ENCODE data around the gene RNF150.

DNA sequence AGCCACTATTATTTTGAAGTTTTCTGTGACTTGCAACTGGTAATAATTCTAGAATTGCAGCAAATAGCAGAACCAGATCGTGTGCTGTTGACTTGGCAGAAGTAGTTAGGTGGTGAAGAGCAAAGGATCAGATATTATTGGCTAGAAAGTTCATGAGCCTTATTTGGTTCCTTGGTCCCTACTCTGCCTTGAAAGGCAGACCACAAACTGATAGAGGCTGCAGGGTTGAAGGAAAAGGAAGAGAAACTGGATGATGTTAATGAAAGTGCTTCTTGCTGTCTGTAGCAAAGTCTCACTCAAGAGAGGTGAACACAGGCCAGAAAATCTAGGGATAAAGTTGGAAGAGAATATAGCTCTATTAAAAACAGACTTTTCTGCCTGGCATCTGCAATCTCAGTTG, 41.2 kb upstream of the RNF150 start:
- TF ChIP-seq, protein P1, sequence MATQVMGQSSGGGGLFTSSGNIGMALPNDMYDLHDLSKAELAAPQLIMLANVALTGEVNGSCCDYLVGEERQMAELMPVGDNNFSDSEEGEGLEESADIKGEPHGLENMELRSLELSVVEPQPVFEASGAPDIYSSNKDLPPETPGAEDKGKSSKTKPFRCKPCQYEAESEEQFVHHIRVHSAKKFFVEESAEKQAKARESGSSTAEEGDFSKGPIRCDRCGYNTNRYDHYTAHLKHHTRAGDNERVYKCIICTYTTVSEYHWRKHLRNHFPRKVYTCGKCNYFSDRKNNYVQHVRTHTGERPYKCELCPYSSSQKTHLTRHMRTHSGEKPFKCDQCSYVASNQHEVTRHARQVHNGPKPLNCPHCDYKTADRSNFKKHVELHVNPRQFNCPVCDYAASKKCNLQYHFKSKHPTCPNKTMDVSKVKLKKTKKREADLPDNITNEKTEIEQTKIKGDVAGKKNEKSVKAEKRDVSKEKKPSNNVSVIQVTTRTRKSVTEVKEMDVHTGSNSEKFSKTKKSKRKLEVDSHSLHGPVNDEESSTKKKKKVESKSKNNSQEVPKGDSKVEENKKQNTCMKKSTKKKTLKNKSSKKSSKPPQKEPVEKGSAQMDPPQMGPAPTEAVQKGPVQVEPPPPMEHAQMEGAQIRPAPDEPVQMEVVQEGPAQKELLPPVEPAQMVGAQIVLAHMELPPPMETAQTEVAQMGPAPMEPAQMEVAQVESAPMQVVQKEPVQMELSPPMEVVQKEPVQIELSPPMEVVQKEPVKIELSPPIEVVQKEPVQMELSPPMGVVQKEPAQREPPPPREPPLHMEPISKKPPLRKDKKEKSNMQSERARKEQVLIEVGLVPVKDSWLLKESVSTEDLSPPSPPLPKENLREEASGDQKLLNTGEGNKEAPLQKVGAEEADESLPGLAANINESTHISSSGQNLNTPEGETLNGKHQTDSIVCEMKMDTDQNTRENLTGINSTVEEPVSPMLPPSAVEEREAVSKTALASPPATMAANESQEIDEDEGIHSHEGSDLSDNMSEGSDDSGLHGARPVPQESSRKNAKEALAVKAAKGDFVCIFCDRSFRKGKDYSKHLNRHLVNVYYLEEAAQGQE (IDR thresholded peaks at IDR 0.05; ENCODE audit: insufficient replicate concordance, low read depth): no peak
- TF ChIP-seq, protein P2, sequence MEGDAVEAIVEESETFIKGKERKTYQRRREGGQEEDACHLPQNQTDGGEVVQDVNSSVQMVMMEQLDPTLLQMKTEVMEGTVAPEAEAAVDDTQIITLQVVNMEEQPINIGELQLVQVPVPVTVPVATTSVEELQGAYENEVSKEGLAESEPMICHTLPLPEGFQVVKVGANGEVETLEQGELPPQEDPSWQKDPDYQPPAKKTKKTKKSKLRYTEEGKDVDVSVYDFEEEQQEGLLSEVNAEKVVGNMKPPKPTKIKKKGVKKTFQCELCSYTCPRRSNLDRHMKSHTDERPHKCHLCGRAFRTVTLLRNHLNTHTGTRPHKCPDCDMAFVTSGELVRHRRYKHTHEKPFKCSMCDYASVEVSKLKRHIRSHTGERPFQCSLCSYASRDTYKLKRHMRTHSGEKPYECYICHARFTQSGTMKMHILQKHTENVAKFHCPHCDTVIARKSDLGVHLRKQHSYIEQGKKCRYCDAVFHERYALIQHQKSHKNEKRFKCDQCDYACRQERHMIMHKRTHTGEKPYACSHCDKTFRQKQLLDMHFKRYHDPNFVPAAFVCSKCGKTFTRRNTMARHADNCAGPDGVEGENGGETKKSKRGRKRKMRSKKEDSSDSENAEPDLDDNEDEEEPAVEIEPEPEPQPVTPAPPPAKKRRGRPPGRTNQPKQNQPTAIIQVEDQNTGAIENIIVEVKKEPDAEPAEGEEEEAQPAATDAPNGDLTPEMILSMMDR (IDR thresholded peaks at IDR 0.05; ENCODE audit: insufficient read depth, low read length): no peak
- TF ChIP-seq POLR2AphosphoS5 (IDR thresholded peaks at IDR 0.05; ENCODE audit: low read depth) (no peak), GABPA (IDR thresholded peaks at IDR 0.05; ENCODE audit: low read depth) (no peak)
